HepG2 (cell line): Measurements from ENCODE around the gene CTNNBIP1. TPM values are rescaled to one million over a fixed set of nuclear protein-coding genes. Genes with fewer than 3 reads are reported as not detected.

ENCODE experiments used
- ATAC-seq: fragments of 200-7000 bp; cut with Tn5 transposase; 3 replicates; pipeline ENCODE4 v1.9.1; 2020; ENCODE audit warnings: mild to moderate bottlenecking, moderate library complexity
- BruUV-seq: library from RNA; stranded (reverse); fragments of 400-500 nt; replicated peaks from 2 replicates; lab custom pipeline; 2021; lab: Mats Ljungman, UMichigan
- CTCF ChIA-PET: fragments of 300-600 bp; formaldehyde crosslinking; extraction: SDS; loops from one replicate; lab custom pipeline; 2021; ENCODE audit warnings: low total read pairs, inconsistent platforms, low intra/inter-chr PET ratio; lab: Yijun Ruan, JAX
- POLR2A ChIA-PET: fragments of 350-600 bp; sonication (Branson Sonifier 250); formaldehyde crosslinking; loops from one replicate; lab custom pipeline; 2020; ENCODE audit warnings: antibody characterized with exemption, inconsistent platforms; lab: Yijun Ruan, JAX
- DNase-seq: peaks from one replicate; pipeline ENCODE4 v3.0.0-alpha.2; 2015; ENCODE audit warnings: low spot score
- FAIRE-seq: peaks from 3 replicates; lab custom pipeline; 2011; peaks lifted over from hg19 to GRCh38; lab: Jason Lieb, UNC
- H2AFZ ChIP-seq: one replicate; pipeline ENCODE4 v1.6.1; 2011; ENCODE audit warnings: low read length, inconsistent platforms
- H3K27ac ChIP-seq: fragments of 300-600 bp; 3 replicates; pipeline ENCODE4 v1.8.0; 2011; ENCODE audit warnings: mixed run types, mild to moderate bottlenecking, mixed read lengths, low read length, inconsistent platforms; ENCODE audit not compliant: insufficient read depth; ENCODE audit errors: extremely low read length
- H3K27me3 ChIP-seq, 2 experiments: fragments of 200-600 bp in 1 of 2; 2 replicates in 1 of 2; 3 replicates in 1 of 2; pipeline versions ENCODE4 v1.6.0 to v1.8.0; 2011; ENCODE audit warnings: low read length in 2 of 2, mild to moderate bottlenecking in 2 of 2, moderate library complexity in 2 of 2, inconsistent platforms in 1 of 2; ENCODE audit not compliant: insufficient read depth in 2 of 2, control insufficient read depth in 1 of 2
- H3K36me3 ChIP-seq, 2 experiments: fragments of 200-600 bp in 1 of 2; replicated peaks in 1 of 2; 2 replicates in 1 of 2; 3 replicates in 1 of 2; pipeline versions ENCODE4 v1.5.1 to v1.8.0; 2011; ENCODE audit warnings: low read length in 2 of 2, inconsistent platforms in 1 of 2; ENCODE audit not compliant: insufficient read depth in 2 of 2, control insufficient read depth in 1 of 2
- H3K4me1 ChIP-seq: 2 replicates; pipeline ENCODE4 v1.5.1; 2012; ENCODE audit warnings: low read length, inconsistent platforms; ENCODE audit not compliant: insufficient read depth
- H3K4me2 ChIP-seq: 2 replicates; pipeline ENCODE4 v1.6.0; 2011; ENCODE audit warnings: low read depth, low read length, inconsistent platforms
- H3K4me3 ChIP-seq, 3 experiments: fragments of 200-600 bp in 1 of 3; sonication (generic), shearing (Covaris generic) in 1 of 3; replicated peaks in 1 of 3; 2 replicates each; pipeline ENCODE4 v1.5.1; 2011 to 2016; ENCODE audit warnings: low read length in 3 of 3, inconsistent platforms in 2 of 3, low read depth in 2 of 3, mild to moderate bottlenecking in 2 of 3, control low read depth in 1 of 3, mixed read lengths in 1 of 3; ENCODE audit not compliant: insufficient read depth in 1 of 3
- H3K79me2 ChIP-seq: one replicate; pipeline ENCODE4 v1.6.1; 2011; ENCODE audit warnings: low read length, inconsistent platforms; ENCODE audit not compliant: insufficient read depth
- H3K9ac ChIP-seq: 2 replicates; pipeline ENCODE4 v1.6.0; 2011; ENCODE audit warnings: mild to moderate bottlenecking, low read depth, low read length, inconsistent platforms; ENCODE audit not compliant: insufficient read depth
- H3K9me3 ChIP-seq: 2 replicates; pipeline ENCODE4 v1.5.1; 2012; ENCODE audit warnings: mild to moderate bottlenecking, low read length
- H4K20me1 ChIP-seq: 2 replicates; pipeline ENCODE4 v1.6.0; 2011; ENCODE audit warnings: inconsistent platforms, mild to moderate bottlenecking, low read length, moderate library complexity; ENCODE audit not compliant: insufficient read depth
- ELF4 ChIP-seq: sonication (generic); formaldehyde crosslinking; IDR thresholded peaks from 2 replicates; pipeline ENCODE4 v1.5.0; 2020; ENCODE audit warnings: missing genetic modification reagents, mild to moderate bottlenecking, moderate library complexity, borderline replicate concordance
- GABPB1 ChIP-seq: IDR thresholded peaks from 2 replicates; pipeline ENCODE4 v1.6.1; 2016; ENCODE audit warnings: mild to moderate bottlenecking, missing genetic modification reagents, moderate library complexity, missing compliant biosample characterization
- KLF13 ChIP-seq: sonication (generic); formaldehyde crosslinking; IDR thresholded peaks from 2 replicates; pipeline ENCODE4 v1.4.0; 2020; ENCODE audit warnings: mild to moderate bottlenecking, missing genetic modification reagents
- NONO ChIP-seq, 2 experiments: fragments of 450-650 bp in 1 of 2; sonication (generic) in 1 of 2; formaldehyde crosslinking in 1 of 2; IDR thresholded peaks in 1 of 2; conservative IDR thresholded peaks in 1 of 2; 2 replicates each; pipeline versions ENCODE4 v1.6.1 to v1.8.0; 2017 to 2022; ENCODE audit warnings: mild to moderate bottlenecking in 1 of 2, missing genetic modification reagents in 1 of 2, moderate library complexity in 1 of 2
- ZBTB43 ChIP-seq: sonication (generic); formaldehyde crosslinking; conservative IDR thresholded peaks from 2 replicates; pipeline ENCODE4 v1.4.0; 2020; ENCODE audit warnings: missing genetic modification reagents
- ZFX ChIP-seq: sonication (generic); formaldehyde crosslinking; IDR thresholded peaks from 2 replicates; pipeline ENCODE4 v1.4.0; 2020; ENCODE audit warnings: mild to moderate bottlenecking, low read depth, missing genetic modification reagents, moderate library complexity
- ZNF10 ChIP-seq: sonication (generic); formaldehyde crosslinking; IDR thresholded peaks from 2 replicates; pipeline ENCODE4 v1.4.0; 2020; ENCODE audit warnings: mild to moderate bottlenecking, low read depth, missing genetic modification reagents, borderline replicate concordance
- ZNF225 ChIP-seq: sonication (generic); formaldehyde crosslinking; IDR thresholded peaks from 2 replicates; pipeline ENCODE4 v1.4.0; 2020; ENCODE audit warnings: mild to moderate bottlenecking, missing genetic modification reagents
- ZNF816 ChIP-seq: sonication (generic); formaldehyde crosslinking; IDR thresholded peaks from 2 replicates; pipeline ENCODE4 v1.8.0; 2022; ENCODE audit warnings: missing genetic modification reagents, mild to moderate bottlenecking, borderline replicate concordance
- WGBS: methylation state at CpG from one replicate; pipeline ENCODE4 v1.1.6; 2017; ENCODE audit warnings: low lambda C conversion rate; 5-methylcytosine and 5-hydroxymethylcytosine counted together
- in situ Hi-C: cut with HindIII; loops from 2 replicates; pipeline ENCODE4 v1.10.0; 2017; ENCODE audit warnings: low pct_unique_long_range_greater_than_20kb; ENCODE audit not compliant: extremely low pct_ligation_motif_present
- intact Hi-C: fragments of 100-400 bp; cut with micrococcal nuclease; formaldehyde crosslinking; loops from one replicate; pipeline ENCODE4 v1.10.0; 2022; ENCODE audit not compliant: unreplicated experiment
- polyA plus RNA-seq, 8 experiments: library from polyadenylated mRNA; depleted of rRNA in 3 of 8; stranded (reverse) in 7 of 8; unstranded in 1 of 8; fragments of >200 nt; fragmentation: Illumina TruSeq in 4 of 8; extraction: Trizol in 4 of 8; gene quantifications; 2 replicates each; pipeline versions ENCODE4 v1.2.1 to v1.2.3, GENCODE V29; 2011 to 2016; ENCODE audit warnings: low read depth in 4 of 8, missing spikeins in 1 of 8, mixed read lengths in 1 of 8; ENCODE audit not compliant: insufficient read depth in 1 of 8
- total RNA-seq, 5 experiments: library from RNA; depleted of rRNA; stranded (reverse); fragments of >200 nt; fragmentation: Illumina TruSeq; extraction: Trizol; gene quantifications; 2 replicates each; pipeline ENCODE4 v1.2.3, GENCODE V29; 2016; ENCODE audit warnings: low read depth in 1 of 5

CTNNBIP1 gene
- total and polyA plus RNA-seq, 2 of the 13 experiments (the other 11 are each of a cell fraction or from before 2014, with no cell fraction given) = 71.7 to 83.0 TPM

- TF ChIP-seq KLF13 (CRISPR knock-in tag) (no peak), ZNF816 (no peak), ELF4 (CRISPR knock-in tag) (no peak), GABPB1 (CRISPR knock-in tag) (peak; percentile 34; the same call in 1 of the 2 replicates), ZNF225 (CRISPR knock-in tag) (peak; percentile 57; the same call in 1 of the 2 replicates), ZBTB43 (CRISPR knock-in tag) (no peak)
These were observed 87.0 kb downstream of the CTNNBIP1 start (continued) for GRCh38 chr1:9822897-9823692.

GRCh38 chr1:9822490-9822889 lies 87.6 kb downstream of the CTNNBIP1 start:
- POLR2A ChIA-PET = no interaction called here
- DNase-seq (no peak), FAIRE-seq (no peak), ATAC-seq (no peak)
- Histone ChIP-seq H3K27me3 (peaks cover 0 to 2% of the 10 kb centered on the region in 2 experiments; a peak in 1 of 5 replicates), H4K20me1 (peaks cover 11% of the 10 kb centered on the region; the same call in 1 of the 2 replicates), H3K9ac (peak overlapping the region; percentile 75), H2AFZ (no peak overlapping the region), H3K4me1 (peaks cover 69% of the 10 kb centered on the region), H3K4me2 (peak overlapping the region; percentile 85), H3K4me3 (peak overlapping the region; percentile 82 to 92 (median 88)), H3K9me3 (no peaks in the 10 kb centered on the region), H3K79me2 (peaks cover 49% of the 10 kb centered on the region), H3K27ac (no peak overlapping the region), H3K36me3 (no peaks in the 10 kb centered on the region)
- no TSS peak for BruUV-seq
- in situ Hi-C loops (no loop called here), intact Hi-C loops (no loop called here)
- no peak for TF ChIP-seq ZFX (CRISPR knock-in tag)
- no peak for TF ChIP-seq NONO (IDR thresholded peaks at IDR 0.05)
- TF ChIP-seq NONO (CRISPR knock-in tag; conservative IDR thresholded peaks at IDR 0.05) = 0 out of 2 replicates have a peak, but pooled peaks have one; percentile 4
- no peak for TF ChIP-seq ZNF10 (CRISPR knock-in tag)
- CTCF ChIA-PET = no interaction called here
- WGBS = 0% methylated on average over 8 of the region's 8 CpGs
